ENCODE results near the gene CCNI2.

CCNI2 gene, protein sequence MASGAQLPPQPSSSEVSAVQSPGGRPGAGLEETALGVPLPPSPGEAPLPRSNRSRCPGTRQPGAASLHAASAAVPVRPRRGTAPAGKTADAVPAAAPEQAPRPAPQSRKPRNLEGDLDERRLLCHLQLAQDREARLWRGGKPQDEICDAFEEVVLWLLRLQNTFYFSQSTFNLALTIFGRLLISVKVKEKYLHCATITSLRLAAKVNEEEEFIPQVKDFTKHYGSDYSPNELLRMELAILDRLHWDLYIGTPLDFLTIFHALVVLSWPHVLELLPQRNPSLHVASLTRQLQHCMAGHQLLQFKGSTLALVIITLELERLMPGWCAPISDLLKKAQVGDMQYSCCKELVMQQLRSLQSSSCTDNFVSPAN

GRCh38 chr5:132746954-132747615, at the start of gene CCNI2:
Gene CCNI2 (plus strand): TSS chr5:132747426. CDS start chr5:132747496, 70 bp downstream.
- Mint-ChIP-seq H3K27ac (no peak within 1 kb of the TSS), H3K36me3 (ENCODE audit: low read depth) (no peaks in the 10 kb centered on the region), H3K4me3 (peak within 1 kb of the TSS; percentile 68 to 70 (median 70)), H3K9me3 (no peaks in the 10 kb centered on the region), H3K4me1 (no peaks in the 10 kb centered on the region), H3K27me3 (ENCODE audit: low read depth) (peaks cover 72% of the 10 kb centered on the region)
- TF ChIP-seq, protein P1, sequence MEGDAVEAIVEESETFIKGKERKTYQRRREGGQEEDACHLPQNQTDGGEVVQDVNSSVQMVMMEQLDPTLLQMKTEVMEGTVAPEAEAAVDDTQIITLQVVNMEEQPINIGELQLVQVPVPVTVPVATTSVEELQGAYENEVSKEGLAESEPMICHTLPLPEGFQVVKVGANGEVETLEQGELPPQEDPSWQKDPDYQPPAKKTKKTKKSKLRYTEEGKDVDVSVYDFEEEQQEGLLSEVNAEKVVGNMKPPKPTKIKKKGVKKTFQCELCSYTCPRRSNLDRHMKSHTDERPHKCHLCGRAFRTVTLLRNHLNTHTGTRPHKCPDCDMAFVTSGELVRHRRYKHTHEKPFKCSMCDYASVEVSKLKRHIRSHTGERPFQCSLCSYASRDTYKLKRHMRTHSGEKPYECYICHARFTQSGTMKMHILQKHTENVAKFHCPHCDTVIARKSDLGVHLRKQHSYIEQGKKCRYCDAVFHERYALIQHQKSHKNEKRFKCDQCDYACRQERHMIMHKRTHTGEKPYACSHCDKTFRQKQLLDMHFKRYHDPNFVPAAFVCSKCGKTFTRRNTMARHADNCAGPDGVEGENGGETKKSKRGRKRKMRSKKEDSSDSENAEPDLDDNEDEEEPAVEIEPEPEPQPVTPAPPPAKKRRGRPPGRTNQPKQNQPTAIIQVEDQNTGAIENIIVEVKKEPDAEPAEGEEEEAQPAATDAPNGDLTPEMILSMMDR (IDR thresholded peaks at IDR 0.05; ENCODE audit: unreplicated experiment in 3 of 3), result peak; percentile 12 to 47 (median 19)

GRCh38 chr5:132704875-132705274, 42.4 kb upstream of the CCNI2 start:
- peaks cover 48% of the 10 kb centered on the region for H3K36me3 Mint-ChIP-seq (ENCODE audit: low read depth)
- no peaks in the 10 kb centered on the region for H3K9me3 Mint-ChIP-seq
- no peak overlapping the region for H3K27ac Mint-ChIP-seq
- no peak overlapping the region for H3K4me3 Mint-ChIP-seq
- no peaks in the 10 kb centered on the region for H3K4me1 Mint-ChIP-seq
- H3K27me3 Mint-ChIP-seq (ENCODE audit: low read depth), result no peaks in the 10 kb centered on the region
- TF ChIP-seq, protein P1 (IDR thresholded peaks at IDR 0.05; ENCODE audit: unreplicated experiment in 3 of 3), result no peak

DNA sequence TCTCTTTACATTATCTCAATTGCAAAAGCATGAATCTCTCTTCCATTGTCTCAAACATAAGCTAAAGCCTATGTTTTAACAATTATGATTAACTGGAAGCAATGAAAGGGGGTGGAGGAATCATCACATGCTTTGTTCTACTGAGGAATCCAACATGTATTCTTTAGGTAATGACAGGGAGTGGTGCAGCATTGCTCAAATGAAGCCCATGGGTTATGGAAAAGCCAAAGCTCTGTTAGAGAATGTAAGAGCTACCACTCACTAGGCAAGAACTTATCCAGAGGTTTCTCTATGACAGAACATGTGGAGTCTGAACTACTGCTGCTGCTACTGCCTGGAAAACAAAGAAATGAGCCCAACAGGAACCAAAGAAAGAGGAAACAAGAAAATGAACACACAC, 38.6 kb upstream of the CCNI2 start:
- no peaks in the 10 kb centered on the region for H3K27me3 Mint-ChIP-seq (ENCODE audit: low read depth)
- H3K36me3 Mint-ChIP-seq (ENCODE audit: low read depth), result peaks cover 28% of the 10 kb centered on the region
- no peaks in the 10 kb centered on the region for H3K9me3 Mint-ChIP-seq
- no peaks in the 10 kb centered on the region for H3K4me1 Mint-ChIP-seq
- no peak overlapping the region for H3K27ac Mint-ChIP-seq
- TF ChIP-seq, protein P1 (IDR thresholded peaks at IDR 0.05; ENCODE audit: unreplicated experiment in 3 of 3), result no peak
- no peak overlapping the region for H3K4me3 Mint-ChIP-seq

DNA sequence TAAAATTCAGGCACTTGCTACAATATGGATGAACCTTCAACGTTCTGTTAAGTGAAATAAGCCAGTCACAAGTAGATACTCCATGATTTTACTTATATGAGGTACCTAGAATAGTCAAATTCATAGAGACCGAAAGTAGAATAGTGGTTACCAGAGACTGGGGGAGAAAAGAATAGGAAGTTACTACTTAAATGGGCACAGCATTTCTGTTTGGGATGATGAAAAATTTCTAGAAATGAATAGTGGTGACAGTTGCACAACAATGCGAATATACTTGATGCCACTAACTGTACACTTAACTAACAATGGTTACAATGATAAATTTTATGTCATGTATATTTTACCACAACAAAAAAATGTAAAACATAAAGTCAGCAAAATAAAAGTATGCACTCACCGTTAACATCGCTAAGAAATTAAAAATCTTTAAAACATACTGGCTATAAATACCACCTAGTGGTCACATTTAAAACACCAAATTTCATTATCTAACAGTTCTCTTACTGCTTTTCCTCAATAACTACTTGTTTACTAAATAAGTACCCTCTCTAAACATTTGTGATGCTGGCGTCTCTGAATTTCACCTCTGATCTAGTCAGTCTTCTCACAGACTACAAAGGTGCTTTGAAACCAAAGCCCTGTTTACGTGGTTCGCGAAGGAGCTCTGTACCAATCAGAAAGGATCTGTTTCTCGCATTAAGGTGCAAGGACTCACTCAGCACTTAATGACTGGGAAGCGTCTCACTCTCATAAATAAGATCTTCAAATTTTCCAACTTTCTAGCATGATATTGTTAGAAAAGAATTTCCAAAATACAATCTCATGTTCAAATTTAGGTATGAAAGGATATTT, 32.5 kb upstream of the CCNI2 start:
- H3K9me3 Mint-ChIP-seq, result no peaks in the 10 kb centered on the region
- peaks cover 31% of the 10 kb centered on the region for H3K36me3 Mint-ChIP-seq (ENCODE audit: low read depth)
- H3K4me1 Mint-ChIP-seq, result no peaks in the 10 kb centered on the region
- no peak overlapping the region for H3K4me3 Mint-ChIP-seq
- H3K27ac Mint-ChIP-seq, result no peak overlapping the region
- TF ChIP-seq, protein P1 (IDR thresholded peaks at IDR 0.05; ENCODE audit: unreplicated experiment in 3 of 3), result peak; percentile 35 to 55 (median 36)
- no peaks in the 10 kb centered on the region for H3K27me3 Mint-ChIP-seq (ENCODE audit: low read depth)

DNA sequence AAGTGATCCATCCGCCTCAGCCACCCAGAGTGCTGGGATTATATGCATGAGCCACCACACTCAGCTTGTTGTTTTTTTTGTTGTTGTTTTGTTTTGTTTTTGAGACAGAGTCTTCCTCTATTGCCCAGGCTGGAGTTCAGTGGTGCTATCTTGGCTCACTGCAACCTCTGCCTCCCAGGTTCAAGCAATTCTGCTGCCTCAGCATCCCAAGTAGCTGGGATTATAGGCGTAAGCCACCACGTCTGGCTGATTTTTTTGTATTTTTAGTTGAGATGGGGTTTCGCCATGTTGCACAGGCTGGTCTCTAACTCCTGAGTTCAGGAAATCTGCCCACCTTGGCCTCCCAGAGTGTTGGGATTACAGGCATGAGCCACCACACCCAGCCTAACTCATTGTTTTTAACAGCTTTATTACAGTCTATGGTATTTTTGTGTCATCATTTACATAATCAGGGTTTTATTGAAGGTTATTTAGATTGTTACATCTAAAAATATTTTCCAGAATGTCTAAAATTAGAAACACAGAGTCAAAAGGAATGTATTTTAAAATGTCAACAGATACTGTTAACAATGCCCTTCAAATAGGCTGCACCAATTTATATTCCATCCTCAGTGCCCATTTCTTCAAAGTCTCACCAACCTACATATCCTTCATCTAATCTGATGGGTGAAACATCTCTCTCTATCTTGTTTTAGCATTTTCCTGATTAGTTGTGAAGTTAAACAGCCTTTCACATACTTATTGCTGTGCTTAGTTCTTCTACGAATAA, 28.5 kb upstream of the CCNI2 start:
- H3K9me3 Mint-ChIP-seq, result no peaks in the 10 kb centered on the region
- no peak overlapping the region for H3K4me3 Mint-ChIP-seq
- no peaks in the 10 kb centered on the region for H3K4me1 Mint-ChIP-seq
- H3K27me3 Mint-ChIP-seq (ENCODE audit: low read depth), result no peaks in the 10 kb centered on the region
- TF ChIP-seq, protein P1 (IDR thresholded peaks at IDR 0.05; ENCODE audit: unreplicated experiment in 3 of 3), result no peak
- H3K36me3 Mint-ChIP-seq (ENCODE audit: low read depth), result peaks cover 52% of the 10 kb centered on the region
- H3K27ac Mint-ChIP-seq, result no peak overlapping the region

Measured in nephron (organoid).